ENCODE data around the gene SMCR8.
"Not testable (repeated sequence)": the region's sequence is repeated elsewhere in the genome, so short reads cannot be mapped to it uniquely, and the experiment has no call there.

The SMCR8 gene

GRCh38 chr17:18314731-18315561 lies at the start of gene SMCR8, which contains the start of gene TOP3A:
SMCR8 (plus strand) TSS chr17:18315293; CDS start chr17:18315790, 497 bp downstream.
TOP3A (minus strand) TSS chr17:18314994; CDS start chr17:18314778, 216 bp downstream.
- DNase-seq = peak; percentile 98

- no peak for DNase-seq
Measured at GRCh38 chr17:18267366-18267765, 47.7 kb upstream of the SMCR8 start.

GRCh38 chr17:18267927-18268711 lies 47.0 kb upstream of the SMCR8 start:
- DNase-seq = no peak

GRCh38 chr17:18270046-18270931 lies 44.8 kb upstream of the SMCR8 start:
- no peak for DNase-seq

GRCh38 chr17:18277076-18277475 lies 38.0 kb upstream of the SMCR8 start:
- no peak for DNase-seq

GRCh38 chr17:18278867-18279266 lies 36.2 kb upstream of the SMCR8 start:
- no peak for DNase-seq

- no peak for DNase-seq
Measured at GRCh38 chr17:18280249-18280648, 34.8 kb upstream of the SMCR8 start.

GRCh38 chr17:18280766-18281371 lies 34.2 kb upstream of the SMCR8 start:
- no peak for DNase-seq

GRCh38 chr17:18281788-18282187 lies 33.3 kb upstream of the SMCR8 start:
- DNase-seq = no peak

GRCh38 chr17:18285296-18285695 lies 29.8 kb upstream of the SMCR8 start:
- DNase-seq = no peak

GRCh38 chr17:18291718-18292540 lies 23.2 kb upstream of the SMCR8 start:
- DNase-seq = no peak

- DNase-seq = not testable (repeated sequence)
Measured at GRCh38 chr17:18298061-18298460, 17.0 kb upstream of the SMCR8 start.

GRCh38 chr17:18300725-18301480 lies 14.2 kb upstream of the SMCR8 start:
- DNase-seq = no peak

- DNase-seq = not testable (repeated sequence)
Measured at GRCh38 chr17:18303206-18303605, 11.9 kb upstream of the SMCR8 start.

- no peak for DNase-seq
Measured at GRCh38 chr17:18309202-18309601, 5.9 kb upstream of the SMCR8 start.

- peak; percentile 7 for DNase-seq
Measured at GRCh38 chr17:18314059-18314730, 898 bp upstream of the SMCR8 start.

GRCh38 chr17:18315562-18315922 lies 449 bp downstream of the SMCR8 start:
- peak; percentile 61 for DNase-seq

- DNase-seq = no peak
Measured at GRCh38 chr17:18315961-18316360, 868 bp downstream of the SMCR8 start.

- no peak for DNase-seq
Measured at GRCh38 chr17:18318117-18318516, 3.0 kb downstream of the SMCR8 start.

- no peak for DNase-seq
Measured at GRCh38 chr17:18318771-18319450, 3.8 kb downstream of the SMCR8 start.

Data from CD4-positive, alpha-beta T cell treated with Interleukin-10 for 1 hour (primary cell).